GM12873 (cell line): Measurements from ENCODE around the gene RNF223.

ENCODE experiments used
- CTCF ChIP-seq: IDR thresholded peaks from 2 replicates; pipeline ENCODE4 v1.5.1; 2012; ENCODE audit warnings: low read depth, mild to moderate bottlenecking, moderate library complexity, low read length, control low read depth; ENCODE audit not compliant: insufficient read depth; ENCODE audit errors: missing control alignments

RNF223 gene

GRCh38 chr1:1092894-1093609 is 18.9 kb upstream of the RNF223 start:
- TF ChIP-seq CTCF = no peak

GRCh38 chr1:1092149-1092855 is 18.2 kb upstream of the RNF223 start:
- no peak for TF ChIP-seq CTCF

GRCh38 chr1:1091344-1092148 is 17.4 kb upstream of the RNF223 start:
- TF ChIP-seq CTCF = no peak

- no peak for TF ChIP-seq CTCF
These were observed 16.6 kb upstream of the RNF223 start for GRCh38 chr1:1090424-1091343.

- no peak for TF ChIP-seq CTCF
These were observed 15.8 kb upstream of the RNF223 start for GRCh38 chr1:1089731-1090423.

GRCh38 chr1:1088801-1089680 is 14.9 kb upstream of the RNF223 start:
- no peak for TF ChIP-seq CTCF
